Neural cell (in vitro differentiated cells): ENCODE data around the gene REST. TPM values are rescaled to one million over a fixed set of nuclear protein-coding genes. Genes with fewer than 3 reads are reported as not detected.

Experiments used
- H2AFZ ChIP-seq: fragments of 200-600, 300-800 bp; sonication (generic), shearing (Covaris generic); 2 replicates; pipeline ENCODE4 v1.6.0; 2014; ENCODE audit warnings: low read depth, mild to moderate bottlenecking, antibody characterized with exemption, low read length, moderate library complexity
- H3F3A ChIP-seq: fragments of 200-600 bp; shearing (Covaris generic); 2 replicates; pipeline ENCODE4 v1.6.1; 2016; ENCODE audit warnings: mild to moderate bottlenecking, moderate library complexity, mixed read lengths, antibody characterized with exemption, low read length; ENCODE audit not compliant: insufficient read depth, poor library complexity, severe bottlenecking
- H3K27ac ChIP-seq: fragments of 200-600, 300-800 bp; sonication (generic), shearing (Covaris generic); 2 replicates; pipeline ENCODE4 v1.5.1; 2014; ENCODE audit warnings: mild to moderate bottlenecking, low read length, moderate library complexity
- H3K27me3 ChIP-seq: fragments of 300-800, 200-600 bp; sonication (generic), shearing (Covaris generic); 2 replicates; pipeline ENCODE4 v1.6.0; 2014; ENCODE audit warnings: mild to moderate bottlenecking, low read depth, low read length, moderate library complexity; ENCODE audit not compliant: insufficient read depth
- H3K36me3 ChIP-seq: fragments of 300-800, 200-600 bp; sonication (generic), shearing (Covaris generic); 2 replicates; pipeline ENCODE4 v1.5.1; 2014; ENCODE audit warnings: mild to moderate bottlenecking, antibody characterized with exemption, low read length, moderate library complexity; ENCODE audit not compliant: insufficient read depth
- H3K4me2 ChIP-seq: fragments of 300-800, 200-600 bp; sonication (generic), shearing (Covaris generic); 2 replicates; pipeline ENCODE4 v1.6.0; 2014; ENCODE audit warnings: mild to moderate bottlenecking, low read length
- H3K4me3 ChIP-seq: fragments of 300-800, 200-600 bp; sonication (generic), shearing (Covaris generic); 2 replicates; pipeline ENCODE4 v1.5.1; 2014; ENCODE audit warnings: mild to moderate bottlenecking, low read length, moderate library complexity
- H3K79me2 ChIP-seq: fragments of 200-600 bp; shearing (Covaris generic); replicated peaks from 2 replicates; pipeline ENCODE4 v1.6.0; 2014; ENCODE audit warnings: mild to moderate bottlenecking, low read length, moderate library complexity; ENCODE audit not compliant: insufficient read depth
- H3K9ac ChIP-seq: fragments of 300-800, 200-600 bp; sonication (generic), shearing (Covaris generic); 2 replicates; pipeline ENCODE4 v1.6.1; 2016; ENCODE audit warnings: mild to moderate bottlenecking, low read length, mixed read lengths
- H3K9me2 ChIP-seq: fragments of 200-600 bp; shearing (Covaris generic); 2 replicates; pipeline ENCODE4 v1.6.1; 2016; ENCODE audit warnings: mild to moderate bottlenecking, low read length, mixed read lengths; ENCODE audit not compliant: insufficient read depth
- H3K9me3 ChIP-seq: fragments of 200-600, 300-800 bp; sonication (generic), shearing (Covaris generic); 2 replicates; pipeline ENCODE4 v1.6.1; 2016; ENCODE audit warnings: mild to moderate bottlenecking, mixed run types, low read length, moderate library complexity, mixed read lengths
- H4K20me1 ChIP-seq: fragments of 200-600 bp; shearing (Covaris generic); 2 replicates; pipeline ENCODE4 v1.6.1; 2016; ENCODE audit warnings: mild to moderate bottlenecking, mixed run types; ENCODE audit not compliant: insufficient read depth
- EP300 ChIP-seq: fragments of 450-650 bp; conservative IDR thresholded peaks from 2 replicates; pipeline ENCODE4 v1.6.1; 2014; ENCODE audit warnings: antibody characterized with exemption, mild to moderate bottlenecking, moderate library complexity; ENCODE audit not compliant: poor library complexity, severe bottlenecking
- EZH2 ChIP-seq: fragments of 200-600, 300-800 bp; shearing (Covaris generic), sonication (generic); IDR thresholded peaks from 2 replicates; pipeline ENCODE4 v1.6.1; 2014; ENCODE audit warnings: antibody characterized with exemption, low read length, borderline replicate concordance, mild to moderate bottlenecking; ENCODE audit not compliant: insufficient read depth, poor library complexity, severe bottlenecking
- MXI1 ChIP-seq: fragments of 450-650 bp; conservative IDR thresholded peaks from 2 replicates; pipeline ENCODE4 v1.6.1; 2014; ENCODE audit warnings: antibody characterized with exemption, mild to moderate bottlenecking; ENCODE audit not compliant: poor library complexity, severe bottlenecking
- POLR2AphosphoS5 ChIP-seq: IDR thresholded peaks from 2 replicates; pipeline ENCODE4 v1.6.1; 2012
- RAD21 ChIP-seq: fragments of 450-650 bp; conservative IDR thresholded peaks from 2 replicates; pipeline ENCODE4 v1.6.1; 2014; ENCODE audit warnings: antibody characterized with exemption, mild to moderate bottlenecking, moderate library complexity
- SMC3 ChIP-seq: fragments of 450-650 bp; conservative IDR thresholded peaks from 2 replicates; pipeline ENCODE4 v1.6.1; 2014; ENCODE audit warnings: antibody characterized with exemption, mild to moderate bottlenecking, moderate library complexity; ENCODE audit not compliant: poor library complexity
- TAF1 ChIP-seq: IDR thresholded peaks from 2 replicates; pipeline ENCODE4 v1.6.1; 2012; ENCODE audit warnings: low read depth
- polyA plus RNA-seq: library from polyadenylated mRNA; depleted of rRNA; stranded (reverse); fragments of >200 nt; gene quantifications from 2 replicates; pipeline ENCODE4 v1.2.3, GENCODE V29; 2014
- TF ChIP-seq, protein P1 (sequence below): IDR thresholded peaks from 2 replicates; pipeline ENCODE4 v1.6.1; 2012; ENCODE audit warnings: borderline replicate concordance
- TF ChIP-seq, protein P2 (sequence below): fragments of 450-650 bp; IDR thresholded peaks from 2 replicates; pipeline ENCODE4 v1.5.1; 2014; ENCODE audit warnings: antibody characterized with exemption, mild to moderate bottlenecking, moderate library complexity; ENCODE audit not compliant: poor library complexity, severe bottlenecking

Gene REST
- polyA plus RNA-seq, 1 donor from 2014 or later, result 3.2 TPM

DNA sequence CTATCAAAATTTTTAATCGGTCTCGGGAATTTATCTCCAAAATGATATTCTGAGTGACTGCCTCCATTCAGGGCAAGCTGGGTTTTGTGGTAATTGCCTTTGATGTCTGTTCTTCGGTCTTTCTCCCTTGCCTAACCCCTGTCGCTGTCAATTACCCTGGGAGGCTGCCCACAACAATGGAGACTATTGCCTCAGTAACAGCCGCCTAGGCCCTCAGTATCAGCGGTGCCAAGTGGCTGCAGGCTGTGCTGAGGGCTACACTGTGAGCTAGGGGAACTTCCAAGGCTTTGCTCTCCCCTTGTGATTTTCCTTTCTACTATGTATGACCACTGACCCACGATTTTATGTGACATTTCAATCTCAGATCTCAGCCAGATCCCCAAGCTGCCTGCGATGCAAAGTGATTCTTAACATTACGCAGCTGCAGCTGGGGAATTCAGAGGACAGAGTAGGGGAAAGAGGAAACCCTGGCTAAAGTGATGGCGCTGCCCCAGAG is 36.3 kb upstream of the REST start:
- H3K9me2 ChIP-seq, result no peaks in the 10 kb centered on the region
- no peak overlapping the region for H3K9ac ChIP-seq
- TF ChIP-seq EZH2 (no peak), POLR2AphosphoS5 (no peak), SMC3 (no peak), EP300 (no peak), TAF1 (no peak), RAD21 (no peak)
- TF ChIP-seq, protein P1, sequence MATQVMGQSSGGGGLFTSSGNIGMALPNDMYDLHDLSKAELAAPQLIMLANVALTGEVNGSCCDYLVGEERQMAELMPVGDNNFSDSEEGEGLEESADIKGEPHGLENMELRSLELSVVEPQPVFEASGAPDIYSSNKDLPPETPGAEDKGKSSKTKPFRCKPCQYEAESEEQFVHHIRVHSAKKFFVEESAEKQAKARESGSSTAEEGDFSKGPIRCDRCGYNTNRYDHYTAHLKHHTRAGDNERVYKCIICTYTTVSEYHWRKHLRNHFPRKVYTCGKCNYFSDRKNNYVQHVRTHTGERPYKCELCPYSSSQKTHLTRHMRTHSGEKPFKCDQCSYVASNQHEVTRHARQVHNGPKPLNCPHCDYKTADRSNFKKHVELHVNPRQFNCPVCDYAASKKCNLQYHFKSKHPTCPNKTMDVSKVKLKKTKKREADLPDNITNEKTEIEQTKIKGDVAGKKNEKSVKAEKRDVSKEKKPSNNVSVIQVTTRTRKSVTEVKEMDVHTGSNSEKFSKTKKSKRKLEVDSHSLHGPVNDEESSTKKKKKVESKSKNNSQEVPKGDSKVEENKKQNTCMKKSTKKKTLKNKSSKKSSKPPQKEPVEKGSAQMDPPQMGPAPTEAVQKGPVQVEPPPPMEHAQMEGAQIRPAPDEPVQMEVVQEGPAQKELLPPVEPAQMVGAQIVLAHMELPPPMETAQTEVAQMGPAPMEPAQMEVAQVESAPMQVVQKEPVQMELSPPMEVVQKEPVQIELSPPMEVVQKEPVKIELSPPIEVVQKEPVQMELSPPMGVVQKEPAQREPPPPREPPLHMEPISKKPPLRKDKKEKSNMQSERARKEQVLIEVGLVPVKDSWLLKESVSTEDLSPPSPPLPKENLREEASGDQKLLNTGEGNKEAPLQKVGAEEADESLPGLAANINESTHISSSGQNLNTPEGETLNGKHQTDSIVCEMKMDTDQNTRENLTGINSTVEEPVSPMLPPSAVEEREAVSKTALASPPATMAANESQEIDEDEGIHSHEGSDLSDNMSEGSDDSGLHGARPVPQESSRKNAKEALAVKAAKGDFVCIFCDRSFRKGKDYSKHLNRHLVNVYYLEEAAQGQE, result no peak
- TF ChIP-seq, protein P2, sequence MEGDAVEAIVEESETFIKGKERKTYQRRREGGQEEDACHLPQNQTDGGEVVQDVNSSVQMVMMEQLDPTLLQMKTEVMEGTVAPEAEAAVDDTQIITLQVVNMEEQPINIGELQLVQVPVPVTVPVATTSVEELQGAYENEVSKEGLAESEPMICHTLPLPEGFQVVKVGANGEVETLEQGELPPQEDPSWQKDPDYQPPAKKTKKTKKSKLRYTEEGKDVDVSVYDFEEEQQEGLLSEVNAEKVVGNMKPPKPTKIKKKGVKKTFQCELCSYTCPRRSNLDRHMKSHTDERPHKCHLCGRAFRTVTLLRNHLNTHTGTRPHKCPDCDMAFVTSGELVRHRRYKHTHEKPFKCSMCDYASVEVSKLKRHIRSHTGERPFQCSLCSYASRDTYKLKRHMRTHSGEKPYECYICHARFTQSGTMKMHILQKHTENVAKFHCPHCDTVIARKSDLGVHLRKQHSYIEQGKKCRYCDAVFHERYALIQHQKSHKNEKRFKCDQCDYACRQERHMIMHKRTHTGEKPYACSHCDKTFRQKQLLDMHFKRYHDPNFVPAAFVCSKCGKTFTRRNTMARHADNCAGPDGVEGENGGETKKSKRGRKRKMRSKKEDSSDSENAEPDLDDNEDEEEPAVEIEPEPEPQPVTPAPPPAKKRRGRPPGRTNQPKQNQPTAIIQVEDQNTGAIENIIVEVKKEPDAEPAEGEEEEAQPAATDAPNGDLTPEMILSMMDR, result no peak
- no peak overlapping the region for H3K4me2 ChIP-seq
- no peak overlapping the region for H2AFZ ChIP-seq
- H3K4me3 ChIP-seq, result no peak overlapping the region
- H4K20me1 ChIP-seq, result no peaks in the 10 kb centered on the region
- no peaks in the 10 kb centered on the region for H3K9me3 ChIP-seq
- no peaks in the 10 kb centered on the region for H3K79me2 ChIP-seq
- no peak overlapping the region for H3K27ac ChIP-seq
- H3K36me3 ChIP-seq, result no peaks in the 10 kb centered on the region
- no peaks in the 10 kb centered on the region for H3K27me3 ChIP-seq
- no peaks in the 10 kb centered on the region for H3F3A ChIP-seq

DNA sequence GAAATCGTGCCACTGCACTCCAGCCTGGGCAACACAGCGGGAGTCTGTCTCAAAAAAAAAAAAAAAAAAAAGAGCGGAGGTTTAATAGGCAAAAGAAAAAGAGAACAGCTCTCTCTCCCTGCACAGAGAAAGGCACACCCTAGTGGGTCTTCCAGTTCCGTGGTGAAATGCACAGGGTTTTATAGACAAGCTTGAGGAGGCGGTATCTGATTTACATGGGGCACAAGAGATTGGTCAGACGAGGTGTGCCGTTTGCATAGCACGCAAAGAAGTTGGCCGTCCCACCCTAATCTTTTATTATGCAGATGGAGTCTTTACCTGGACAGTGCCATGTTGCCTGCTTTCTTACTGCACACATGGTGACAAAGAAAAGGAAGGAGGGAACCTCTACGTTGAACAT is 33.5 kb upstream of the REST start:
- no peak overlapping the region for H3K27ac ChIP-seq
- H3K4me3 ChIP-seq, result no peak overlapping the region
- no peaks in the 10 kb centered on the region for H3K79me2 ChIP-seq
- no peaks in the 10 kb centered on the region for H3K9me3 ChIP-seq
- no peaks in the 10 kb centered on the region for H3F3A ChIP-seq
- TF ChIP-seq TAF1, result no peak
- TF ChIP-seq, protein P1, result no peak
- TF ChIP-seq SMC3, result no peak
- TF ChIP-seq RAD21, result no peak
- TF ChIP-seq MXI1, result no peak
- TF ChIP-seq EP300, result no peak
- TF ChIP-seq POLR2AphosphoS5, result no peak
- no peak for TF ChIP-seq EZH2
- TF ChIP-seq, protein P2, result no peak
- no peaks in the 10 kb centered on the region for H4K20me1 ChIP-seq
- no peaks in the 10 kb centered on the region for H3K36me3 ChIP-seq
- H2AFZ ChIP-seq, result no peak overlapping the region
- no peaks in the 10 kb centered on the region for H3K9me2 ChIP-seq
- no peak overlapping the region for H3K4me2 ChIP-seq
- no peak overlapping the region for H3K9ac ChIP-seq
- H3K27me3 ChIP-seq, result no peaks in the 10 kb centered on the region
